GM23338 (cell line): ENCODE measurements around the gene PAQR6. TPM values are rescaled to one million over a fixed set of nuclear protein-coding genes. Genes with fewer than 3 reads are reported as not detected.

Source experiments
- ATAC-seq: fragments of 200-7000 bp; cut with Tn5 transposase; 3 replicates; pipeline ENCODE4 v1.9.1; 2020
- DNase-seq: peaks from one replicate; pipeline ENCODE4 v3.0.0-alpha.2; 2015; ENCODE audit warnings: low spot score
- H2AFZ ChIP-seq: fragments of 200-600 bp; sonication (generic); 2 replicates; pipeline ENCODE4 v1.8.0; 2016; ENCODE audit warnings: antibody characterized with exemption, mild to moderate bottlenecking, moderate library complexity
- H3F3A ChIP-seq: fragments of 200-600 bp; sonication (generic); replicated peaks from 2 replicates; pipeline ENCODE4 v1.8.0; 2017; ENCODE audit warnings: antibody characterized with exemption, mixed run types, low read depth
- H3K27ac ChIP-seq: fragments of 200-600 bp; sonication (generic); 2 replicates; pipeline ENCODE4 v1.6.1; 2016; ENCODE audit warnings: low read depth
- H3K27me3 ChIP-seq: fragments of 200-600 bp; sonication (generic); 2 replicates; pipeline ENCODE4 v1.8.0; 2016; ENCODE audit warnings: mild to moderate bottlenecking, mixed run types, moderate library complexity; ENCODE audit not compliant: insufficient read depth
- H3K36me3 ChIP-seq: fragments of 200-600 bp; sonication (generic); 2 replicates; pipeline ENCODE4 v1.8.0; 2016; ENCODE audit warnings: mild to moderate bottlenecking; ENCODE audit not compliant: insufficient read depth
- H3K4me1 ChIP-seq: fragments of 200-600 bp; sonication (generic); 2 replicates; pipeline ENCODE4 v1.8.0; 2016; ENCODE audit warnings: mild to moderate bottlenecking, moderate library complexity; ENCODE audit not compliant: insufficient read depth
- H3K4me2 ChIP-seq: fragments of 200-600 bp; sonication (generic); 2 replicates; pipeline ENCODE4 v1.7.1; 2017; ENCODE audit warnings: mixed run types
- H3K4me3 ChIP-seq: fragments of 200-600 bp; sonication (generic); 2 replicates; pipeline ENCODE4 v1.6.1; 2016; ENCODE audit warnings: mixed run types
- H3K79me2 ChIP-seq: fragments of 200-600 bp; sonication (generic); replicated peaks from 2 replicates; pipeline ENCODE4 v1.8.0; 2017; ENCODE audit warnings: mild to moderate bottlenecking; ENCODE audit not compliant: insufficient read depth
- H3K9me2 ChIP-seq: fragments of 200-600 bp; sonication (generic); 2 replicates; pipeline ENCODE4 v1.8.0; 2017; ENCODE audit not compliant: insufficient read depth
- H4K20me1 ChIP-seq: fragments of 200-600 bp; sonication (generic); replicated peaks from 2 replicates; pipeline ENCODE4 v1.8.0; 2017; ENCODE audit warnings: mild to moderate bottlenecking; ENCODE audit not compliant: insufficient read depth
- H3K27ac Mint-ChIP-seq: 2 replicates; pipeline ENCODE4 v1.8.0; 2020; ENCODE audit warnings: inconsistent platforms, mild to moderate bottlenecking, moderate library complexity, mixed read lengths
- H3K27me3 Mint-ChIP-seq: 3 replicates; pipeline ENCODE4 v1.8.0; 2022; ENCODE audit warnings: low read depth, mild to moderate bottlenecking, moderate library complexity, mixed read lengths, inconsistent platforms; ENCODE audit not compliant: insufficient read depth, poor library complexity
- H3K36me3 Mint-ChIP-seq: 3 replicates; pipeline ENCODE4 v1.8.0; 2021; ENCODE audit warnings: low read depth, mild to moderate bottlenecking, inconsistent platforms, moderate library complexity, mixed read lengths
- H3K4me1 Mint-ChIP-seq: 3 replicates; pipeline ENCODE4 v1.8.0; 2020; ENCODE audit warnings: mild to moderate bottlenecking, inconsistent platforms, mixed read lengths
- H3K4me3 Mint-ChIP-seq: 3 replicates; pipeline ENCODE4 v1.8.0; 2021; ENCODE audit warnings: moderate library complexity, mild to moderate bottlenecking, inconsistent platforms, mixed read lengths
- H3K9me3 Mint-ChIP-seq: 3 replicates; pipeline ENCODE4 v1.8.0; 2020; ENCODE audit warnings: moderate library complexity, mild to moderate bottlenecking, inconsistent platforms, mixed read lengths
- CREB1 ChIP-seq: fragments of 250-450 bp; sonication (Bioruptor Pico); IDR thresholded peaks from 2 replicates; pipeline ENCODE4 v1.5.0; 2020; ENCODE audit warnings: low read depth, mild to moderate bottlenecking, moderate library complexity
- ETS1 ChIP-seq: IDR thresholded peaks from 2 replicates; pipeline ENCODE4 v1.6.1; 2016; ENCODE audit warnings: antibody characterized with exemption
- EZH2 ChIP-seq: fragments of 200-600 bp; sonication (generic); IDR thresholded peaks from one replicate; pipeline ENCODE4 v1.8.0; 2017; ENCODE audit warnings: antibody characterized with exemption, mild to moderate bottlenecking, low read depth; ENCODE audit not compliant: unreplicated experiment
- JUNB ChIP-seq: IDR thresholded peaks from one replicate; pipeline ENCODE4 v1.6.1; 2016; ENCODE audit warnings: antibody characterized with exemption; ENCODE audit not compliant: unreplicated experiment
- NANOG ChIP-seq: IDR thresholded peaks from 2 replicates; pipeline ENCODE4 v1.6.1; 2016; ENCODE audit warnings: antibody characterized with exemption, borderline replicate concordance
- POLR2AphosphoS5 ChIP-seq: IDR thresholded peaks from 2 replicates; pipeline ENCODE4 v1.6.1; 2016; ENCODE audit warnings: antibody characterized with exemption, low read depth
- REST ChIP-seq: IDR thresholded peaks from one replicate; pipeline ENCODE4 v1.6.1; 2018; ENCODE audit warnings: antibody characterized with exemption; ENCODE audit not compliant: unreplicated experiment
- STAT1 ChIP-seq: IDR thresholded peaks from one replicate; pipeline ENCODE4 v1.6.1; 2016; ENCODE audit warnings: antibody characterized with exemption; ENCODE audit not compliant: unreplicated experiment
- ZNF114 ChIP-seq: fragments of 250-450 bp; sonication (Bioruptor Pico); IDR thresholded peaks from 2 replicates; pipeline ENCODE4 v1.5.0; 2020; ENCODE audit warnings: mild to moderate bottlenecking, moderate library complexity
- ZNF331 ChIP-seq: fragments of 250-450 bp; sonication (Bioruptor Pico); IDR thresholded peaks from 2 replicates; pipeline ENCODE4 v1.5.0; 2020; ENCODE audit warnings: low read depth, mild to moderate bottlenecking, moderate library complexity
- ZNF462 ChIP-seq: fragments of 250-450 bp; sonication (Bioruptor Pico); IDR thresholded peaks from 2 replicates; pipeline ENCODE4 v1.5.0; 2020; ENCODE audit warnings: mild to moderate bottlenecking, moderate library complexity
- polyA plus RNA-seq: library from polyadenylated mRNA; unstranded; fragments of >200 nt; fragmentation: Nextera tagmentation; extraction: Ambion mirVana; gene quantifications from 2 replicates; pipeline ENCODE4 v1.2.1, GENCODE V29; 2016
- total RNA-seq: library from RNA; depleted of rRNA; stranded (reverse); fragments of >200 nt; shearing (Covaris generic); gene quantifications from 2 replicates; pipeline ENCODE4 v1.2.3, GENCODE V29; 2014

Gene PAQR6
- total and polyA plus RNA-seq, 2 experiments from 2014 or later, result 2.4 to 4.2 TPM

GRCh38 chr1:156204686-156205085, 43.2 kb downstream of the PAQR6 start:
- H3K27me3 Mint-ChIP-seq, result no peaks in the 10 kb centered on the region
- no peak for ATAC-seq
- no peak overlapping the region for H3K27ac ChIP-seq
- peaks cover 52% of the 10 kb centered on the region for H3K79me2 ChIP-seq
- peaks cover 21% of the 10 kb centered on the region for H3K36me3 Mint-ChIP-seq
- H3K9me2 ChIP-seq, result no peaks in the 10 kb centered on the region
- H3K4me1 ChIP-seq, result peaks cover 16% of the 10 kb centered on the region
- TF ChIP-seq ETS1, result no peak
- no peak for TF ChIP-seq ZNF114
- no peak for TF ChIP-seq ZNF331
- no peak for TF ChIP-seq CREB1 (CRISPR knock-in tag)
- no peak for TF ChIP-seq ZNF462 (CRISPR knock-in tag)
- no peak for TF ChIP-seq STAT1
- TF ChIP-seq NANOG, result no peak
- TF ChIP-seq REST, result no peak
- no peak for TF ChIP-seq EZH2
- no peak for TF ChIP-seq JUNB
- no peak for TF ChIP-seq POLR2AphosphoS5
- H3K27ac Mint-ChIP-seq, result no peak overlapping the region
- H3K36me3 ChIP-seq, result 0 out of 2 replicates have a peak, but pooled peaks cover 3% of the 10 kb centered on the region
- no peaks in the 10 kb centered on the region; the same call in 1 of the 2 replicates for H4K20me1 ChIP-seq
- H3F3A ChIP-seq, result no peaks in the 10 kb centered on the region
- H3K4me3 Mint-ChIP-seq, result no peak overlapping the region
- H3K9me3 Mint-ChIP-seq, result no peaks in the 10 kb centered on the region
- no peak overlapping the region for H2AFZ ChIP-seq
- DNase-seq, result no peak
- H3K4me1 Mint-ChIP-seq, result peaks cover 17% of the 10 kb centered on the region
- no peak overlapping the region for H3K4me3 ChIP-seq
- no peaks in the 10 kb centered on the region for H3K27me3 ChIP-seq
- H3K4me2 ChIP-seq, result no peak overlapping the region
